ENCODE measurements around the gene TPM1.
A peak's percentile ranks its signal among the peaks of the same experiment; 100 is the strongest.

TPM1 gene

DNA sequence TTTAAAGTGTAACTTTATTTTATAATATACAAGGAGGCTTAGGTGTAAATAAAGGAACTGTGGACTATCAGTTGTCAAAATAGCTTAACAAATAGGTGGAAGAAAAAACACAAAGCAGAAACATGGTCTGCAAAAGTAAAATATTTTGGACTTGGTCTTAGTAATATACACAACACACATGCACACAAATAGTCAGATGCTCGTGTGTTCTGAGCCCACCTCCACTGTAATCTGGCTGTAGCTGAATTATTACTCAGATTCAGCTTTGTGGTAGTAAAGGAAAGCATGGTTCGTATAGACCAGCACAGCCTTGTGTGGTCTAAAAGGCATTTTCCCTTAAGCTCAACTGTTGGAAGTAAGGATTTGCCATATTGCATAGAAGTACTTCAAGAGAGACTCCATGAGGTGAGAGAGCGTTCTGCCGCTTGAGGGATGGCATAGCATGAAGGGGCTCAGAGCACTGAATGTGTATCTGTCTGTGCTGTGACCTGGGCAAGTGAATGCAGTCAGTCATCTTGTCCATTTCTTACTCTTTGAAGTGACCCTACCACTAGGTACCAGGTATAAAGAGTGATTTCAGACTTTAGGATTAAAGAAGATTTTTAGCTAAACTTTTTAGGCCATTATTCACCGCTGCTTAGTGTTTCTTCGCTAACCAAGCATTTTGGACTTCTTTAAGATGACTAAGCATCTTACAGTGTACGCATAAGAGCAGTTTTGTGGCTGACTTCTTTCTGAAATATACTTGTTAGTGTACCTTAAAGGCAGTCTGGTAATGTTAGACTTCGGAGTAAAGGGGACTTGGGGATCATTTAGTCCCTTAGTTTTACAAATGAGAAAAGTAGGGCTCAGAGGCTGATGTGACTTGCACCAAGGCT lies 15.2 kb downstream of the TPM1 start:
- DNase-seq = no peak

GRCh38 chr15:63059075-63059474 lies 16.5 kb downstream of the TPM1 start:
- DNase-seq = no peak

- DNase-seq = no peak
These were observed 17.1 kb downstream of the TPM1 start for GRCh38 chr15:63059573-63060216.

- no peak for DNase-seq
These were observed 18.2 kb downstream of the TPM1 start for GRCh38 chr15:63060699-63061098.

GRCh38 chr15:63061975-63062374 lies 19.4 kb downstream of the TPM1 start:
- DNase-seq = no peak

DNA sequence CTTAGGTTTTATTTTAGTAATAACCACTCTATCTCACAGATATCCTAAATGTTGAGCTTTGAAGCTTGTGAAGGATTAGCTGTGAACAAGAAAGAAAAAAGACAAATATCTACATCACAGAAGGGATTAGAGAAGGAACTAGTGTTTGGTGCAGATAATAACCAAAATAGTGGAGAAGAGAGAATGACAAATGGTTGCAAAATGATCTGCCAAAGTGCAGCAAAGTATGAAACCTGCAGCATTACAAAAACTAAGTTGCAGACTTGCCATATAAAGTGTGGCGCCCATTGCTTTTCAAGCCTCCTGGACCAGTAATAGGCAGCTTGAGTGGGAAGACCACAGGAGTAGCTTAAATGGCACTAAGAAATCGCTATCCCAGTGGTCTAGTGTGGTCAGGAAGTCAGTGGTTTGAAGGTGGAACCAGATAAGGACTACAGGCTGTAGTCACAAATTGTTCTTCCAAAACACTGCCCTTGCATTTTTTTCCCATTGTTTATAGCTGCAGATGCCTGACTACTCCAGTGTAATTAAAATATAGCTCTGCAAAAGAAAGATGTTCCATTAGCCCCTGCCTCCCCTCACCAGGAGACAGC lies 20.7 kb downstream of the TPM1 start:
- no peak for DNase-seq

DNA sequence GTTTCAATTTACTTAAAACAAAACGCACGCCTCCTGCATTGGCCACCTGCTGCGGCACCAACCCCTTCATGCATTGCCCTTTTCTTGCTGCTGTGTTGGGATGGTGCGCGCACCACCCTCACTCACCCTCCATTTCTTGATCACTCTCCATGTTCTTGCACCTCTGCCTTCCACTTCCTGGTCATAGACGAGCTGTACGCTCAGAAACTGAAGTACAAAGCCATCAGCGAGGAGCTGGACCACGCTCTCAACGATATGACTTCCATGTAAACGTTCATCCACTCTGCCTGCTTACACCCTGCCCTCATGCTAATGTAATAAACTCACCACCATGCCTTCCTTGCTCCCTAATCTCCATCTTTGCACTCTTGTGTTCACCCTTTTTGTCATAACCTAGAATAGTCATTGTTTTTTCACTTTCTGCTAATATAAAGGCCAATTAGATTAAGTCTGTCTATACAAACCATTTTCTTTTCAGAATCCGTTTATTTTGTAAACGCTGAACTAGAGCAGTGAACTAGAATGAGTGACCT lies 21.4 kb downstream of the TPM1 start:
- no peak for DNase-seq

DNA sequence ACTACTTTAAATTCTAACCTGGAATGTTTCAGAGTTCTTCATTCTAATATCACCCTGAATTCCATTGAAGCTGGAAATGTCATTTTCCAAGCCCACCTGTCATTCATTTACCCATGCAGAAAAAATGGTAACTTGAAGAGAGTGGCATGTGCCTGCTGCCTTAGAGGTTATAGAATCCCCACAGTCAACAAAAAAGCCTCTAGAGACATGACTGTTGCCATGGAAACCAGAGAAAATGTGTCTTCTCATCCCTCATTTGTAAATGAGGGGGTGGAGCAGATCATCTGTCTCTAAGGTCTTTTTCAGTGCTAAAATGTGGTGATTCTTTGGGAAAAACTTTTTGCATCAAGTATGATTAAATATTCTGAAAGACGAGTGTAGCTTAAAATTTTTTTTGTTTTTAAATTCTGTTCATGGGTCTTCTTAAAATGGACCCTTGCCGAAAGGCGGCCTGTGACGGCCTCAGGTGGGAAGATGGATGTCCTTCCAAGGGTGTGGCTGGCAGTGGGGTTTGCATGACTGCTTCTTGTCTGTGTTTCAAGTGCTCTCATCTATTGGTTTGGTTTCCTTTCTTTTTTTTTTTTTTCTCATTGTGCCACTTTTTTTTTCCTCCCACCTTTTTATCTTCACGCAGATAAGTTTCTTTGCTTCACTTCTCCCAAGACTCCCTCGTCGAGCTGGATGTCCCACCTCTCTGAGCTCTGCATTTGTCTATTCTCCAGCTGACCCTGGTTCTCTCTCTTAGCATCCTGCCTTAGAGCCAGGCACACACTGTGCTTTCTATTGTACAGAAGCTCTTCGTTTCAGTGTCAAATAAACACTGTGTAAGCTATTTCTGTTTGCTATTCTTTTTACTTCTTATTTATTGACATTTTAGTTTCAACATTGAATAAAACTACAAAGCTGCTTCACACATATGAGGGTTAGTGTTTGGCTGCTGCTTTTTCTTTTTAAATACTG lies 23.0 kb downstream of the TPM1 start:
- no peak for DNase-seq

- DNase-seq = no peak
These were observed 23.7 kb downstream of the TPM1 start for GRCh38 chr15:63066272-63066671.

DNA sequence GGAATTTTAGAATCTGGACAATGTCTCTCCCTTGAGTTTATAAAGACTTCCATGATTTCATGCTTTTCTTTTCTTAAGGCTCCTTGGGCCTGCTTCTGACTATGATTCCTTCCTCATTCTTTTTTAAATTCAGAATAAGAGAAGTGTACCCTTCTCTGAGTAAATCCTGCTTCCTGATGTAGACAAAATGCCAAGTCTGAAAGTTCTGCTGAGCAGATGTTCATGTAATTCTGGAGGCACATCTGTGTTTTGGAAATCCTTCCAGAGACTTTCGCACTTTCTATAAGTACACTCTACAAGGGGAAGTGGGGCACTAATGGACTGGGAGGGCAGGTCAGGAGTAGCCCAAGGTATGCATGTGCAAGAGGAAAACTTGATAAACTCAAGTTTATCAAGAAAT lies 24.8 kb downstream of the TPM1 start:
- DNase-seq = peak; percentile 80

DNA sequence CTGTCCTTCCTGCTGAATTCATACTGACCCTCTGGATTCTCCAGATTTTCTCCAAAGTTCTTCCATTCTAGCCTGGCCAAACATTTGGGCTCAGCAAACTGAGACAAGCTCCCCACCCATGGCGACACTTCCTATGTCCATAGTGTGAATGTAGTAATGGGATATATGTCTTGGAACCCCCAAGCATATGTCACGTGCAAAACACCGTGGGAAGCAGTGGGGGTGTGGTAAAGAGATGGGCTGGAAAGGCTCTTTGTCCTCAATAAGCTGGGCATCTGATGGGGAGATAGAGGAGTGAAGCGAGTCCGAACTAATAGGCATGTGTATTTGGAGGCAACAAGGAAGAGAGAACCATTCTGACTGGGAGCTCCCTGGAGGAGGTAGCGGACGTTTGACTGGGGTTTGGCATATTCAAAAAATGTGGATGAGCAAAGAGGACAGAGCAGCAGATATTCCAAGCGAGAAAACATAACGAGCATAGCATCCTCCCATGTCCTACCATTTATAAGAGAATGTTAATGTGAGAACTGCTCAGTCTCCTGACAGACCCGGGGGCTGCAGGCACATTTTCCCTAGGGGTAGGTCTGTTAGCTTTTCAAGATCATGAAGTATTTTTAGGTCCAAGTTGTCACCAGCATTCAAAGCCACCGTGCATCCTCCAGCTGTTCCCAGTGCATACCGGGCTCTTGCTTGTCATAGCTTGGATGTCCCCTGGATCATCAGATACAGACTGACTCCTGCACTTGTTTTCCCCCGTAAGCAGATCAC lies 25.6 kb downstream of the TPM1 start:
- no peak for DNase-seq

DNA sequence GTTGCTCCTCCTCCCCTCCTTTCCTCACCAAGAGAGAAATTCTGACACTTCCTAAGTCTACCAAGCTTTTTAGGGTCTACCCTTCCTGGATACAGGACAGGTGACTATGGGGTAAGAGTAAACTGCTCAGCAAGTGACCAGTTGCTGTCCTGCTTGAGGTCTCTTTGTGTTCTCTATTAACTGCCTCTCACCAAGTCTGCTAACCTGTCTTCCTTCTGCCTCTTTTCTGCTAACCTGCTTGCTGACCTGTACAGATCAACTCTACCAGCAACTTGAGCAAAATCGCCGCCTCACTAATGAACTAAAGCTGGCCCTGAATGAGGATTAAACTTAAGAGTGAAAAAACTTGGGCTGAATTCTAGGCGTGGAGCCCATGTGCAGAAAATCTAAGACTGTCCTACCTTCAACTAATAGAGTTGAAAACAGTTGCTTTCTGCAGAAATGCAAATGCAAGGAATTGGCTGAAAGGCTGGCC lies 27.1 kb downstream of the TPM1 start:
- DNase-seq = no peak

- no peak for DNase-seq
These were observed 28.2 kb downstream of the TPM1 start for GRCh38 chr15:63070681-63071129.

DNA sequence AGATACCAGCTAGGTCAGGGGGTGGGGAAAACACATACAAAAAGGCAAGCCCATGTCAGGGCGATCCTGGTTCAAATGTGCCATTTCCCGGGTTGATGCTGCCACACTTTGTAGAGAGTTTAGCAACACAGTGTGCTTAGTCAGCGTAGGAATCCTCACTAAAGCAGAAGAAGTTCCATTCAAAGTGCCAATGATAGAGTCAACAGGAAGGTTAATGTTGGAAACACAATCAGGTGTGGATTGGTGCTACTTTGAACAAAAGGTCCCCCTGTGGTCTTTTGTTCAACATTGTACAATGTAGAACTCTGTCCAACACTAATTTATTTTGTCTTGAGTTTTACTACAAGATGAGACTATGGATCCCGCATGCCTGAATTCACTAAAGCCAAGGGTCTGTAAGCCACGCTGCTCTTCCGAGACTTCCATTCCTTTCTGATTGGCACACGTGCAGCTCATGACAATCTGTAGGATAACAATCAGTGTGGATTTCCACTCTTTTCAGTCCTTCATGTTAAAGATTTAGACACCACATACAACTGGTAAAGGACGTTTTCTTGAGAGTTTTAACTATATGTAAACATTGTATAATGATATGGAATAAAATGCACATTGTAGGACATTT lies 28.9 kb downstream of the TPM1 start:
- no peak for DNase-seq

- DNase-seq = no peak
These were observed 29.6 kb downstream of the TPM1 start for GRCh38 chr15:63072023-63072650.

DNA sequence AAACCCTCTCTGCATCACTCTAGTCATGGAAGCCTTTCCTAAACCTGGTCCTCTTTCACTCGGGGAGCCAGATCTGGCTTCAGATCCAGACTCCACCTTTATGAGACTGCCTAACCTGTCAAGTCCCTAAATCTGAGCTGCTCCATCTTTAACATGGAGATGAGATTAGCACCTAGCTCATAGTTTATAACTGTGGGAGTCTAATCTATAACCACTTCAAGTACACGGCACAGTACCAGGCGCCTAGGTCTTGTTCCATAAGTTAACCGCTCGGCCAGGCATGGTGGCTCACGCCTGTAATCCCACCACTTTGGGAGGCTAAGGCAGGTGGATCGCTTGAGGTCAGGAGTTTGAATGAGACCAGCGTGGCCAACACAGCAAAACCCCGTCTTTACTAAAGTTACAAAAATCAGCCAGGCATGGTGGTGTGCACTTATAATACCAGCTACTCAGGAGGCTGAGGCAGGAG lies 30.3 kb downstream of the TPM1 start:
- no peak for DNase-seq

- no peak for DNase-seq
These were observed 31.1 kb downstream of the TPM1 start for GRCh38 chr15:63073497-63074172.

GRCh38 chr15:63075015-63075983 lies 32.8 kb downstream of the TPM1 start:
- peak; percentile 44 for DNase-seq
